Coronary artery (tissue), 2 donors: ENCODE data around the gene PSME4.

Source experiments
- DNase-seq: peaks from one replicate; pipeline ENCODE4 v3.0.0-alpha.2; 2017; ENCODE audit warnings: low spot score
- H3K27ac ChIP-seq, 2 donors: fragments of 200-600 bp; sonication (generic); one replicate each; pipeline ENCODE4 v1.5.1; 2016 to 2019
- H3K4me3 ChIP-seq: fragments of 200-600 bp; sonication (generic); 2 replicates; pipeline ENCODE4 v1.5.1; 2016; ENCODE audit warnings: mild to moderate bottlenecking, moderate library complexity
- TF ChIP-seq, protein P1 (sequence below): fragments of 200-600 bp; sonication (generic); IDR thresholded peaks from one replicate; pipeline ENCODE4 v1.5.1; 2019; ENCODE audit warnings: antibody characterized with exemption

PSME4 gene

DNA sequence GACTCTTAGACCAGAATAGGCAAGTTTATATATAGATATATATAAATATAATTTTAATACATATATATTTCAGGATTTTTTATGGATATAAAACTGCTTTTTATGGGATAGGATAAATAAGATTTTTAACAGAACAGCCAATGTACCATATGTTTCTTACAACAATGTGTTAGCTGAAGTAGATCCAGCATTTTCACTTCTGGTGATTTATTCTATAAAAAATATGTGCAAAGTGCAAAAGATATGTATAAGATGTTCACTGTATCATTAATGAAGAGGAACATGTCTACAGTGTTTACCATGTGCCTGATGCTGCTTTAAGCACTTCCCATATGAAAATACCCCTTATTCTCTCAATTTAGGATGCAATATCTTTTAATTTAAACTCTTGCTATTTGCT lies 88.8 kb downstream of the PSME4 start:
- TF ChIP-seq, protein P1, sequence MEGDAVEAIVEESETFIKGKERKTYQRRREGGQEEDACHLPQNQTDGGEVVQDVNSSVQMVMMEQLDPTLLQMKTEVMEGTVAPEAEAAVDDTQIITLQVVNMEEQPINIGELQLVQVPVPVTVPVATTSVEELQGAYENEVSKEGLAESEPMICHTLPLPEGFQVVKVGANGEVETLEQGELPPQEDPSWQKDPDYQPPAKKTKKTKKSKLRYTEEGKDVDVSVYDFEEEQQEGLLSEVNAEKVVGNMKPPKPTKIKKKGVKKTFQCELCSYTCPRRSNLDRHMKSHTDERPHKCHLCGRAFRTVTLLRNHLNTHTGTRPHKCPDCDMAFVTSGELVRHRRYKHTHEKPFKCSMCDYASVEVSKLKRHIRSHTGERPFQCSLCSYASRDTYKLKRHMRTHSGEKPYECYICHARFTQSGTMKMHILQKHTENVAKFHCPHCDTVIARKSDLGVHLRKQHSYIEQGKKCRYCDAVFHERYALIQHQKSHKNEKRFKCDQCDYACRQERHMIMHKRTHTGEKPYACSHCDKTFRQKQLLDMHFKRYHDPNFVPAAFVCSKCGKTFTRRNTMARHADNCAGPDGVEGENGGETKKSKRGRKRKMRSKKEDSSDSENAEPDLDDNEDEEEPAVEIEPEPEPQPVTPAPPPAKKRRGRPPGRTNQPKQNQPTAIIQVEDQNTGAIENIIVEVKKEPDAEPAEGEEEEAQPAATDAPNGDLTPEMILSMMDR: no peak
- no peak for DNase-seq
- no peak overlapping the region for H3K4me3 ChIP-seq
- no peak overlapping the region for H3K27ac ChIP-seq

- no peak for DNase-seq
- TF ChIP-seq, protein P1: no peak
- H3K4me3 ChIP-seq: no peak overlapping the region
- H3K27ac ChIP-seq: no peak overlapping the region
These were observed 89.4 kb downstream of the PSME4 start for GRCh38 chr2:53881360-53881759.

DNA sequence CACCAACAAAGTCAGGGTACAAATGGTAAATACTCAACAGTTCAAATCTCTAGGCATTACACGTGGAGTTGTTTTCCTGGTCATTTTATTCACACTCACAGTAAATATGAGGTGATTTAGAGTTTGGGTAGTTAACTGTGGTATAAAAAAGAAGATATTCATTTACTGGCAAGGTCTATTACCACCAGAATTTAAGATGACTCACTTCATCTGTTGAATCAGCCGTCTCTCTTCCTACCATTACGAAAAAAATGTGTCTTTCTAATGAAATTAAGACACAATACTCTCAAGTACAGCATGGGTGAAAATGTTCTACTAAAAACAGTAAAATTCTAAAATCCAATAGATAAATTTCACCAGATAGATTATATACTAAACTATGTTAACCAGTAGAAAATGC lies 90.0 kb downstream of the PSME4 start:
- H3K27ac ChIP-seq: no peak overlapping the region
- TF ChIP-seq, protein P1: no peak
- no peak for DNase-seq
- H3K4me3 ChIP-seq: no peak overlapping the region

DNA sequence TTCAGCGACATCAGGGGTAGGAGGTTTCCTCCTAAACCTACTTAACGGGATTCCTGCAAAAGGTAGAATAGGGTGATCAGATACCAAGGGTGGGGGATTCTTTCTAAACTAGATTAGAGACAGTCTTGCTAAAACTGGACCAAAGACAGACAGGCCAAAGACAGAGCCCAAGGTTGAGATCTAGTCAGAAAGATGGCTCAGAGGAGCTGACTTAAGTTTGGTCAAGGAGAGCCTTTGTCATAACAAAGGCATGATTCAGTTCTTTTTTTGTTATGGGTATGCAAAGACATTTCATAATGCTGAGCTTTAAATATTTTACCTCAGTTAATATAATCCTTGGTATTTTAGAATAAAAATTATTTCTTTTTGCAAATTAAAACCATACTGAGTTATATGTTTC lies 93.2 kb downstream of the PSME4 start:
- TF ChIP-seq, protein P1: no peak
- no peak for DNase-seq
- Histone ChIP-seq H3K4me3 (no peak overlapping the region), H3K27ac (no peak overlapping the region)

DNA sequence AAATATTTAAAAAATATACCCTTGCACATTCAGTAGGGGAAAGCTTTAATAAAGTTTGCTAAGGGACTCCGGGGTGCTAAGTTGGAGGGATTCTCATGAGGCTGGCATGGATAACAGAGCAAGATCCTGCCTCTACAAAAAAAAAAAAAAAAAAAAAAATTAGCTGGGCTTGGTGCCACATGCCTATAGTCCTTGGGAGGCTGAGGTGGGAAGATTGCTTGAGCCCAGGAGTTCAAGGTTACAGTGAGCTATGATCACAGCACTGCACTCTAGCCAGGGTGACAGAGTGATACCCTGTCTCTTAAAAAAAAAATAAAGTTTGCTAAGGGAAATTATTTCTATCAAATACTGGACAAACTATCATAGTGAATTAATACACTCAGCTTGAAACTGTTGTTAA lies 93.7 kb downstream of the PSME4 start:
- DNase-seq: no peak
- H3K27ac ChIP-seq: no peak overlapping the region
- no peak overlapping the region for H3K4me3 ChIP-seq
- TF ChIP-seq, protein P1: no peak

GRCh38 chr2:53874401-53874950 lies 96.3 kb downstream of the PSME4 start:
- no peak overlapping the region for H3K27ac ChIP-seq
- DNase-seq: no peak
- H3K4me3 ChIP-seq: no peak overlapping the region
- TF ChIP-seq, protein P1: no peak

DNA sequence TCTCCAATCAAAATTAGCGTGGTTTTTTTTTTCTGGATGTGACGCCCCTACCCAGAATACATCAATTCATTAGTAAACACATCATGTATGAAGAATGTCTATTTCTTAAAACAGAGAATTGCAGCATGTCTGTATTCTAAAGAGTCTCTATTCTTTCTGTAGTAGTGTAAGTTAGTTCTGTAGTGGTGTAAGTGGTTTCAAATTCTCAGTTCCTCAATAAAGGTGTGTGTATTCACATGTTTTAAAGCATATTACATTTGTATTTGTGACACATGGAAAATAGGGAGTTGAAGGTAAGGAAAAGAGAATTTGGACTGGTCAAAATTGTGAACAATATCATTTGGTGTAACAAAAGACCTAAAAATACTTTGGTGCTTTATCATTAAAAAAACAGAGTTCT lies 103.0 kb downstream of the PSME4 start:
- TF ChIP-seq, protein P1: no peak
- Histone ChIP-seq H3K27ac (no peak overlapping the region), H3K4me3 (no peak overlapping the region)
- DNase-seq: no peak
